Coronary artery (tissue), 2 donors: Measurements from ENCODE around the gene BCOR.

Experiments
- DNase-seq: peaks from one replicate; pipeline ENCODE4 v3.0.0-alpha.2; 2017; ENCODE audit warnings: low spot score
- H3K27ac ChIP-seq, 2 donors: fragments of 200-600 bp; sonication (generic); one replicate each; pipeline ENCODE4 v1.5.1; 2016 to 2019
- H3K4me3 ChIP-seq: fragments of 200-600 bp; sonication (generic); 2 replicates; pipeline ENCODE4 v1.5.1; 2016; ENCODE audit warnings: mild to moderate bottlenecking, moderate library complexity
- TF ChIP-seq, protein P1 (sequence below): fragments of 200-600 bp; sonication (generic); IDR thresholded peaks from one replicate; pipeline ENCODE4 v1.5.1; 2019; ENCODE audit warnings: antibody characterized with exemption

The BCOR gene

DNA sequence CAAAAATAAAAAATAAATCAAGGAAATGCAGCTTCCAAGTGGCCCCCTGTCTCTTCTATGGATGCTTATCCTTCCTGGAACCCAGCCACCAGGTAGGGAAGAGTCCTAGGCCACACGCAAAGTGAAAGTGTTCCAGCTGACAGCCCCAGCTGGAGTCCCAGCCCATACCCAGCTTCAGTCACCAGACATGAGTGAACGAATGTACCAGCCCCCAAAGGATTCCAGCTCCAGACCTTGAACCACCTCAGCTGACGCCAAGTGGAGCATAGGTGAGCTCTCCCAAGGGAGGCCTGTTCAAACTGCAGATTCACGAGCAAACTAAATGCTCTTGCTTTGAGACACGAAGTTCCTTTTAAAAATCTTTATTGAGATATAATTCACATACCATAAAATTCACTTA is 62.0 kb downstream of the BCOR start:
- H3K4me3 ChIP-seq, result no peak overlapping the region
- no peak overlapping the region for H3K27ac ChIP-seq
- TF ChIP-seq, protein P1, sequence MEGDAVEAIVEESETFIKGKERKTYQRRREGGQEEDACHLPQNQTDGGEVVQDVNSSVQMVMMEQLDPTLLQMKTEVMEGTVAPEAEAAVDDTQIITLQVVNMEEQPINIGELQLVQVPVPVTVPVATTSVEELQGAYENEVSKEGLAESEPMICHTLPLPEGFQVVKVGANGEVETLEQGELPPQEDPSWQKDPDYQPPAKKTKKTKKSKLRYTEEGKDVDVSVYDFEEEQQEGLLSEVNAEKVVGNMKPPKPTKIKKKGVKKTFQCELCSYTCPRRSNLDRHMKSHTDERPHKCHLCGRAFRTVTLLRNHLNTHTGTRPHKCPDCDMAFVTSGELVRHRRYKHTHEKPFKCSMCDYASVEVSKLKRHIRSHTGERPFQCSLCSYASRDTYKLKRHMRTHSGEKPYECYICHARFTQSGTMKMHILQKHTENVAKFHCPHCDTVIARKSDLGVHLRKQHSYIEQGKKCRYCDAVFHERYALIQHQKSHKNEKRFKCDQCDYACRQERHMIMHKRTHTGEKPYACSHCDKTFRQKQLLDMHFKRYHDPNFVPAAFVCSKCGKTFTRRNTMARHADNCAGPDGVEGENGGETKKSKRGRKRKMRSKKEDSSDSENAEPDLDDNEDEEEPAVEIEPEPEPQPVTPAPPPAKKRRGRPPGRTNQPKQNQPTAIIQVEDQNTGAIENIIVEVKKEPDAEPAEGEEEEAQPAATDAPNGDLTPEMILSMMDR, result no peak
- peak; percentile 24 for DNase-seq

DNA sequence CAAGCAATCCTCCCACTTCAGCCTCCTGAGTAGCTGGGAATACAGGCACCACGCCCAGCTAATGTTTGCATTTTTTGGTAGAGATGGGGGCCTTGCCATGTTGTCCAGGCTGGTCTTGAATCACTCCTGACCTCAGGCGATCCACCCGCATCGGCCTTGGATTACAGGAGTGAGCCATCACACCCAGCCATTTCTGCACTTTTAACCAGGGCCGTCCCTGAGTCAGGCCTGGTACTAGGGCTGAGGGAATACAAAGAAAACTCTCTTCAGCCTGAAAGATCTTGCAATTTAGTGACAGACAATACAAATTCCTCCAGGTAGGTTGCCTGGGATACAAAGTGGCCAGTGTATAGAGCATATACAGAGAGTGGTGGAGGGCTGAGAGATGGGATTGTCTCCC is 65.8 kb downstream of the BCOR start:
- DNase-seq, result peak; percentile 28
- no peak overlapping the region for H3K27ac ChIP-seq
- TF ChIP-seq, protein P1, result no peak
- H3K4me3 ChIP-seq, result no peak overlapping the region

DNA sequence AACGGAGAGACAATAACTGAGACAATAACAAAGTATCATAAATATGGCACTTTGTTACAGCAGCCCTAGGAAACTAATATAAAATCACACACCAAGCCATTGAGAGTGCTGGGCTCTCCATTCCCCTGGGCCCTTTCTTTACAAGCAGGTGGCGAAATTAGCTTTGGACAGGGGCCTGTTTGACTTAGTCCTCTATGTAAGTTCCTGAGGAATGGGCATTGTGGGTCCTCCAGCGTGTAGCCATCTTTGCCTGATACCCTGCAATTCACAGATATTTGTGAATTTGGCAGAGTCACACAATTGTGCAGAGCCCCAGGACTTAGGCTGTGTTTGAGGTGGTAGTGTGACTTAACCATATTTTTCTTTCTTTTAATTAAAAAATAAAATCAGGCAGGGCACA is 67.6 kb downstream of the BCOR start:
- TF ChIP-seq, protein P1, result no peak
- peak; percentile 17 for DNase-seq
- Histone ChIP-seq H3K27ac (no peak overlapping the region), H3K4me3 (no peak overlapping the region)

DNA sequence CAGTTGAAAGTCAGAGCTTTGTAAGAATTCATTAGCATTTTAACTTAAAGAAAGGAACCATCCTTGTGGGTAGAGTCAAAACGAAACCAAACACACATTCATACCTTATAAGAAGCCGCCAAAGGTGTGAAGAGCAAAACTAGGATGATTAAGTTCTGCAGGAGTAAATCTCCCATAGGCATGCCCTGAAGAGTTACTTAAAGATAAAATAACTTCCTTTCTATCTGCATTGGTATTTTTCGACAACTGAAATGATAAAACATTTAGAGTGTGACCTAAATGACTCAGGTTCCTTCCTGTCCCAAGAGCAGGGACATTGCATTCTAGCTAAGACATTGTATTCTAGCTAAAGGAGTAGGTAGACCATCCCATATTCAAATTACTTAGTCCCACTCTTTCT is 75.3 kb downstream of the BCOR start:
- no peak overlapping the region for H3K27ac ChIP-seq
- no peak for DNase-seq
- H3K4me3 ChIP-seq, result no peak overlapping the region
- TF ChIP-seq, protein P1, result no peak

DNA sequence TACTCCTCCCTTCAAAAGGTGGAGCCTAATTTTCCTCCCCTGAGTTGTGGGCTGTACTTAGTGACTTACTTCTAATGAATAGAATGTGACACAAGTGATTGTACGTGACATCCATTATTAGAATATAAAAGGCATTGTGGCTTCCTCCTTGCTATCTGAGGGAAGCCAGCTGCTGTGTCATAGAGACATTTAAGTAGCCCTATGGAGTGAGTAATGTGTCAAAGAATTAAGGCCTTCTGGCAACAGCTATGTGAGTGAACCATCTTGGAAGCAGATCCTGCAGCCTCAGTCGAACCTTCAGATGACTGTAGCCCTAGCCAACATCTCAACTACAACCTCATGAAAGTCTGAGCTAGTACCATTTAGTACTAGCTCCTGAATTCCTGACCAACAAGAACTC is 76.1 kb downstream of the BCOR start:
- TF ChIP-seq, protein P1, result no peak
- no peak for DNase-seq
- no peak overlapping the region for H3K27ac ChIP-seq
- H3K4me3 ChIP-seq, result no peak overlapping the region

DNA sequence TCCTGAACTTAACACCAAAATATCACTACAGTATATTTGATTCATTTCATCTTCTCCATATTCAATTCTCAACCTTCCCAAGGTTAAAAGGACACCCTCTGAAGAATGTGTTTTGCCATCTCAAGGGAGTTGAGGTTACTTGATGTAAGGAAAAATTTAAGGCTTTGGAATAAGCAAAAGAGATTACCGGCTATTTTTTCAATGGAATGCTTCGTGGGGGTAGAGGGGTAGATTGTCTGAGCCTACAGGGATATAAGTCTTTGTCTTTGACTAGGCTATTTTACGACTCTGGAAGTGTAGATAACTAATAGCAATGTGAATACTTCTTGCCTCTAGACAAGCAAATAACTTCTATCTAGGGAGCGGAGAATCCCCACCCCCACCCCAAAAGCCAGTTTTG is 78.2 kb downstream of the BCOR start:
- TF ChIP-seq, protein P1, result no peak
- DNase-seq, result no peak
- Histone ChIP-seq H3K4me3 (no peak overlapping the region), H3K27ac (no peak overlapping the region)

DNA sequence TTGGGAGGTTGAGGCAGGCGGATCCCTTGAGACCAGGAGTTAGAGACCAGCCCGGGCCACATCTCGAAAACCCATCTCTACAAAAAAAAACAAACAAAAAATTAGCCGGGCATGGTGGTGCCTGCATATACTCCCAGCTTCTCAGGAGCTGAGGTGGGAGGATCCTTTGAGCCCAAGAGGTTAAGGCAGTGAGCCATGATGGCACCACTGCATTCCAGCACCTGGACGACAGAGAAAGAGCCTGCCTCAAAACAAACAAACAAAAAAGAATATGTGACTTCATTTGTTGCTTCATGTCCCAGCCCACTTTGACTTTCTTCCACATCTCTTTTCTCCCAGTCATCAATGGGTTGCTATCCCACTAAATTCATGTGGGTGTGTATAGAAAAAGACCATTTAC is 79.7 kb downstream of the BCOR start:
- DNase-seq, result no peak
- Histone ChIP-seq H3K27ac (no peak overlapping the region), H3K4me3 (no peak overlapping the region)
- TF ChIP-seq, protein P1, result no peak
